GM23248 (cell line): ENCODE results near the gene KRTAP12-2.

Experiments used
- EZH2 ChIP-seq: fragments of 200-600 bp; sonication (generic); IDR thresholded peaks from 2 replicates; pipeline ENCODE4 v1.6.1; 2018; ENCODE audit warnings: antibody characterized with exemption, mild to moderate bottlenecking; ENCODE audit not compliant: insufficient read depth, poor library complexity, severe bottlenecking
- EZH2phosphoT487 ChIP-seq: fragments of 200-600 bp; sonication (generic); IDR thresholded peaks from 2 replicates; pipeline ENCODE4 v1.6.1; 2018; ENCODE audit warnings: antibody characterized with exemption, moderate library complexity, mild to moderate bottlenecking, low read depth; ENCODE audit not compliant: insufficient read depth

GRCh38 chr21:44684077-44684476, 17.4 kb upstream of the KRTAP12-2 start:
- TF ChIP-seq EZH2phosphoT487 (no peak), EZH2 (no peak)
